Hepatocyte (in vitro differentiated cells): Measurements from ENCODE around the gene TAS2R40. TPM values are rescaled to one million over a fixed set of nuclear protein-coding genes. Genes with fewer than 3 reads are reported as not detected.
"Not testable (repeated sequence)": the region's sequence is repeated elsewhere in the genome, so short reads cannot be mapped to it uniquely, and the experiment has no call there.

Source experiments
- DNase-seq: peaks from one replicate; pipeline ENCODE4 v3.0.0-alpha.2; 2016; ENCODE audit warnings: low spot score
- H2AFZ ChIP-seq: fragments of 200-600 bp; sonication (generic); 2 replicates; pipeline ENCODE4 v1.6.0; 2016; ENCODE audit warnings: antibody characterized with exemption, mild to moderate bottlenecking
- H3K27ac ChIP-seq: fragments of 200-600 bp; sonication (generic); 2 replicates; pipeline ENCODE4 v1.5.1; 2016; ENCODE audit warnings: mild to moderate bottlenecking
- H3K27me3 ChIP-seq: fragments of 200-600 bp; sonication (generic); 2 replicates; pipeline ENCODE4 v1.6.1; 2016
- H3K36me3 ChIP-seq: fragments of 200-600 bp; sonication (generic); replicated peaks from 2 replicates; pipeline ENCODE4 v1.5.1; 2016; ENCODE audit warnings: low read depth; ENCODE audit not compliant: insufficient read depth
- H3K4me1 ChIP-seq: fragments of 200-600 bp; sonication (generic); 2 replicates; pipeline ENCODE4 v1.5.1; 2016; ENCODE audit warnings: mild to moderate bottlenecking, moderate library complexity; ENCODE audit not compliant: insufficient read depth
- H3K4me2 ChIP-seq: fragments of 200-600 bp; sonication (generic); 2 replicates; pipeline ENCODE4 v1.6.0; 2016
- H3K4me3 ChIP-seq: fragments of 200-600 bp; sonication (generic); 2 replicates; pipeline ENCODE4 v1.5.1; 2016; ENCODE audit warnings: mild to moderate bottlenecking
- H3K79me2 ChIP-seq: fragments of 200-600 bp; sonication (generic); 2 replicates; pipeline ENCODE4 v1.6.0; 2017; ENCODE audit warnings: mild to moderate bottlenecking
- H3K9me2 ChIP-seq: fragments of 200-600 bp; sonication (generic); replicated peaks from 2 replicates; pipeline ENCODE4 v1.6.0; 2017; ENCODE audit warnings: mild to moderate bottlenecking; ENCODE audit not compliant: insufficient read depth
- H3K9me3 ChIP-seq: fragments of 200-600 bp; sonication (generic); 2 replicates; pipeline ENCODE4 v1.5.1; 2016; ENCODE audit warnings: low read depth, mild to moderate bottlenecking
- H4K20me1 ChIP-seq: fragments of 200-600 bp; sonication (generic); 2 replicates; pipeline ENCODE4 v1.6.0; 2016; ENCODE audit warnings: mild to moderate bottlenecking; ENCODE audit not compliant: insufficient read depth, poor library complexity, severe bottlenecking
- CTCF ChIP-seq: fragments of 200-600 bp; sonication (generic); IDR thresholded peaks from 2 replicates; pipeline ENCODE4 v1.5.1; 2016; ENCODE audit warnings: antibody characterized with exemption, mild to moderate bottlenecking; ENCODE audit not compliant: poor library complexity
- EZH2 ChIP-seq: fragments of 200-600 bp; sonication (generic); IDR thresholded peaks from 2 replicates; pipeline ENCODE4 v1.6.1; 2016; ENCODE audit warnings: antibody characterized with exemption, mild to moderate bottlenecking, borderline replicate concordance
- EZH2phosphoT487 ChIP-seq: fragments of 200-600 bp; sonication (generic); IDR thresholded peaks from one replicate; pipeline ENCODE4 v1.6.1; 2018; ENCODE audit warnings: antibody characterized with exemption, mild to moderate bottlenecking, low read depth, moderate library complexity; ENCODE audit not compliant: unreplicated experiment, severe bottlenecking
- WGBS: methylation state at CpG from one replicate; pipeline ENCODE4 v1.1.6; 2016; ENCODE audit warnings: low lambda C conversion rate; ENCODE audit errors: missing lambda C conversion rate; 5-methylcytosine and 5-hydroxymethylcytosine counted together
- polyA plus RNA-seq: library from polyadenylated mRNA; unstranded; fragments of >200 nt; fragmentation: Nextera tagmentation; extraction: Ambion mirVana; gene quantifications from 2 replicates; pipeline ENCODE4 v1.2.1, GENCODE V29; 2016
- total RNA-seq: library from RNA; depleted of rRNA; stranded (reverse); fragments of >200 nt; gene quantifications from 2 replicates; pipeline ENCODE4 v1.2.3, GENCODE V29; 2014

Gene TAS2R40
- total and polyA plus RNA-seq, 2 experiments from 2014 or later, result not detected

- H3K9me3 ChIP-seq, result no peaks in the 10 kb centered on the region
- no peaks in the 10 kb centered on the region for H4K20me1 ChIP-seq
- TF ChIP-seq EZH2 (no peak), EZH2phosphoT487 (no peak), CTCF (no peak)
- no peak overlapping the region for H3K4me2 ChIP-seq
- DNase-seq, result no peak
- H3K4me1 ChIP-seq, result no peaks in the 10 kb centered on the region
- H3K9me2 ChIP-seq, result no peaks in the 10 kb centered on the region
- H3K79me2 ChIP-seq, result no peaks in the 10 kb centered on the region
- no peak overlapping the region for H3K4me3 ChIP-seq
- H2AFZ ChIP-seq, result no peak overlapping the region
- H3K36me3 ChIP-seq, result no peaks in the 10 kb centered on the region
- H3K27ac ChIP-seq, result no peak overlapping the region
- 93% methylated on average over 2 of the region's 2 CpGs for WGBS
- no peaks in the 10 kb centered on the region for H3K27me3 ChIP-seq
Observed at GRCh38 chr7:143202161-143202560, 19.7 kb upstream of the TAS2R40 start.

- no peaks in the 10 kb centered on the region for H3K36me3 ChIP-seq
- H4K20me1 ChIP-seq, result no peaks in the 10 kb centered on the region
- no peak overlapping the region for H3K27ac ChIP-seq
- DNase-seq, result no peak
- H3K27me3 ChIP-seq, result no peaks in the 10 kb centered on the region
- no peak overlapping the region for H2AFZ ChIP-seq
- no peak for TF ChIP-seq EZH2phosphoT487
- TF ChIP-seq CTCF, result no peak
- TF ChIP-seq EZH2, result no peak
- 92% methylated on average over 3 of the region's 3 CpGs for WGBS
- H3K4me1 ChIP-seq, result no peaks in the 10 kb centered on the region
- H3K4me2 ChIP-seq, result no peak overlapping the region
- H3K9me3 ChIP-seq, result no peaks in the 10 kb centered on the region
- H3K9me2 ChIP-seq, result no peaks in the 10 kb centered on the region
- no peaks in the 10 kb centered on the region for H3K79me2 ChIP-seq
- no peak overlapping the region for H3K4me3 ChIP-seq
Observed at GRCh38 chr7:143203386-143203785, 18.5 kb upstream of the TAS2R40 start.

GRCh38 chr7:143205560-143206293 is 16.1 kb upstream of the TAS2R40 start:
- Histone ChIP-seq H3K9me3 (no peaks in the 10 kb centered on the region), H3K4me3 (no peak overlapping the region), H3K27ac (no peak overlapping the region), H2AFZ (no peak overlapping the region), H3K4me2 (no peak overlapping the region), H3K36me3 (no peaks in the 10 kb centered on the region), H3K79me2 (no peaks in the 10 kb centered on the region), H3K4me1 (no peaks in the 10 kb centered on the region), H3K27me3 (no peaks in the 10 kb centered on the region), H4K20me1 (no peaks in the 10 kb centered on the region), H3K9me2 (no peaks in the 10 kb centered on the region)
- TF ChIP-seq CTCF (no peak), EZH2 (no peak), EZH2phosphoT487 (no peak)
- WGBS, result 90% methylated on average over 13 of the region's 13 CpGs
- no peak for DNase-seq

- Histone ChIP-seq H3K27me3 (no peaks in the 10 kb centered on the region), H3K9me2 (no peaks in the 10 kb centered on the region), H3K79me2 (no peaks in the 10 kb centered on the region), H3K4me2 (no peak overlapping the region), H3K27ac (no peak overlapping the region), H4K20me1 (no peaks in the 10 kb centered on the region), H3K36me3 (no peaks in the 10 kb centered on the region), H3K9me3 (no peaks in the 10 kb centered on the region), H3K4me1 (no peaks in the 10 kb centered on the region), H3K4me3 (no peak overlapping the region), H2AFZ (no peak overlapping the region)
- WGBS, result 42% methylated on average over 4 of the region's 4 CpGs
- no peak for TF ChIP-seq EZH2
- TF ChIP-seq EZH2phosphoT487, result no peak
- TF ChIP-seq CTCF, result no peak
- DNase-seq, result no peak
Observed at GRCh38 chr7:143210541-143210940, 11.3 kb upstream of the TAS2R40 start.

- 95% methylated on average over 4 of the region's 4 CpGs for WGBS
- H3K27ac ChIP-seq, H3K79me2 ChIP-seq, H3K36me3 ChIP-seq, H3K4me2 ChIP-seq, H3K9me2 ChIP-seq, H3K4me1 ChIP-seq, H3K27me3 ChIP-seq, DNase-seq, H3K9me3 ChIP-seq, H3K4me3 ChIP-seq, H4K20me1 ChIP-seq, H2AFZ ChIP-seq: not testable (repeated sequence)
Observed at GRCh38 chr7:143213478-143213877, 8.4 kb upstream of the TAS2R40 start.
